H9 (cell line): ENCODE results near the gene TENM4. TPM values are rescaled to one million over a fixed set of nuclear protein-coding genes. Genes with fewer than 3 reads are reported as not detected.

ENCODE experiments used
- DNase-seq: peaks from one replicate; pipeline ENCODE4 v3.0.0-alpha.2; 2017
- H2AFZ ChIP-seq: one replicate; pipeline ENCODE4 v1.6.1; 2013; ENCODE audit warnings: mild to moderate bottlenecking, low read length, control low read depth, moderate library complexity
- H2AK5ac ChIP-seq: 2 replicates; pipeline ENCODE4 v1.6.1; 2013; ENCODE audit warnings: low read length, control low read depth, mixed read lengths; ENCODE audit not compliant: insufficient read length
- H2BK120ac ChIP-seq: one replicate; pipeline ENCODE4 v1.6.1; 2013; ENCODE audit warnings: low read depth, mild to moderate bottlenecking, low read length, control low read depth, inconsistent platforms; ENCODE audit not compliant: poor library complexity, severe bottlenecking
- H2BK12ac ChIP-seq: 2 replicates; pipeline ENCODE4 v1.6.1; 2013; ENCODE audit warnings: low read length, control low read depth, mixed read lengths, low read depth; ENCODE audit not compliant: insufficient read length
- H2BK15ac ChIP-seq: 2 replicates; pipeline ENCODE4 v1.6.1; 2013; ENCODE audit warnings: low read depth, low read length, control low read depth
- H2BK20ac ChIP-seq: one replicate; pipeline ENCODE4 v1.6.1; 2013; ENCODE audit warnings: low read depth, mild to moderate bottlenecking, low read length, control low read depth, inconsistent platforms; ENCODE audit not compliant: poor library complexity, severe bottlenecking
- H2BK5ac ChIP-seq: 2 replicates; pipeline ENCODE4 v1.6.1; 2013; ENCODE audit warnings: low read length, control low read depth, mixed read lengths; ENCODE audit not compliant: insufficient read length
- H3K14ac ChIP-seq: 2 replicates; pipeline ENCODE4 v1.6.1; 2013; ENCODE audit warnings: low read length, control low read depth; ENCODE audit not compliant: insufficient read depth
- H3K18ac ChIP-seq: 2 replicates; pipeline ENCODE4 v1.6.1; 2013; ENCODE audit warnings: low read depth, mild to moderate bottlenecking, mixed read lengths, low read length, control low read depth; ENCODE audit not compliant: insufficient read length
- H3K23ac ChIP-seq: 2 replicates; pipeline ENCODE4 v1.6.1; 2013; ENCODE audit warnings: low read length, control low read depth, mixed read lengths, low read depth; ENCODE audit not compliant: insufficient read length
- H3K23me2 ChIP-seq: 2 replicates; pipeline ENCODE4 v1.6.1; 2013; ENCODE audit warnings: low read depth, mild to moderate bottlenecking, mixed read lengths, low read length, control low read depth; ENCODE audit not compliant: insufficient read length, poor library complexity, severe bottlenecking
- H3K27ac ChIP-seq: 2 replicates; pipeline ENCODE4 v1.5.1; 2013; ENCODE audit warnings: low read length, control low read depth, mixed read lengths, low read depth; ENCODE audit not compliant: insufficient read length
- H3K27me3 ChIP-seq: 2 replicates; pipeline ENCODE4 v1.6.1; 2013; ENCODE audit warnings: low read length, control low read depth, inconsistent platforms; ENCODE audit not compliant: insufficient read depth
- H3K4ac ChIP-seq: 2 replicates; pipeline ENCODE4 v1.6.1; 2013; ENCODE audit warnings: low read depth, mild to moderate bottlenecking, control low read depth, inconsistent platforms, low read length, moderate library complexity
- H3K4me1 ChIP-seq: 2 replicates; pipeline ENCODE4 v1.6.1; 2013; ENCODE audit warnings: low read length, control low read depth, inconsistent platforms; ENCODE audit not compliant: insufficient read depth
- H3K4me2 ChIP-seq: 2 replicates; pipeline ENCODE4 v1.6.1; 2013; ENCODE audit warnings: low read length, control low read depth, mixed read lengths; ENCODE audit not compliant: insufficient read length, insufficient read depth
- H3K56ac ChIP-seq: 2 replicates; pipeline ENCODE4 v1.6.1; 2013; ENCODE audit warnings: low read depth, mild to moderate bottlenecking, mixed read lengths, low read length, control low read depth; ENCODE audit not compliant: insufficient read length
- H3K79me1 ChIP-seq: 2 replicates; pipeline ENCODE4 v1.6.1; 2013; ENCODE audit warnings: low read depth, mild to moderate bottlenecking, moderate library complexity, low read length, control low read depth, inconsistent platforms; ENCODE audit not compliant: insufficient read depth, poor library complexity, severe bottlenecking
- H3K79me2 ChIP-seq: 2 replicates; pipeline ENCODE4 v1.6.1; 2013; ENCODE audit warnings: low read length, control low read depth, inconsistent platforms; ENCODE audit not compliant: insufficient read depth
- H3K9ac ChIP-seq: 2 replicates; pipeline ENCODE4 v1.6.1; 2013; ENCODE audit warnings: low read length, control low read depth, mixed read lengths; ENCODE audit not compliant: insufficient read length; ENCODE audit errors: extremely low read depth
- H3K9me3 ChIP-seq: one replicate; pipeline ENCODE4 v1.6.1; 2013; ENCODE audit warnings: low read depth, low read length, inconsistent platforms; ENCODE audit not compliant: control insufficient read depth
- H3T11ph ChIP-seq: one replicate; pipeline ENCODE4 v1.6.1; 2013; ENCODE audit warnings: mild to moderate bottlenecking, low read length, control low read depth, inconsistent platforms
- H4K20me1 ChIP-seq: one replicate; pipeline ENCODE4 v1.6.1; 2013; ENCODE audit not compliant: control insufficient read depth, insufficient read length, insufficient read depth
- H4K5ac ChIP-seq: 2 replicates; pipeline ENCODE4 v1.6.1; 2013; ENCODE audit warnings: low read depth, mild to moderate bottlenecking, mixed read lengths, low read length, control low read depth; ENCODE audit not compliant: insufficient read length
- H4K8ac ChIP-seq: replicated peaks from 2 replicates; pipeline ENCODE4 v1.6.1; 2013; ENCODE audit warnings: low read length, control low read depth, mixed read lengths, low read depth; ENCODE audit not compliant: insufficient read length
- H4K91ac ChIP-seq: 2 replicates; pipeline ENCODE4 v1.6.1; 2013; ENCODE audit warnings: low read depth, mild to moderate bottlenecking, moderate library complexity, mixed read lengths, low read length, control low read depth; ENCODE audit not compliant: insufficient read length
- H3K27ac Mint-ChIP-seq, 3 experiments: 2 replicates in 2 of 3; 3 replicates in 1 of 3; pipeline ENCODE4 v1.8.0; 2020 to 2021; ENCODE audit warnings: mixed read lengths in 3 of 3, mild to moderate bottlenecking in 1 of 3, moderate library complexity in 1 of 3
- H3K27me3 Mint-ChIP-seq: 2 replicates; pipeline ENCODE4 v1.8.0; 2021; ENCODE audit warnings: low read depth, mild to moderate bottlenecking, moderate library complexity, mixed read lengths
- H3K36me3 Mint-ChIP-seq, 3 experiments: 2 replicates in 2 of 3; 3 replicates in 1 of 3; pipeline ENCODE4 v1.8.0; 2020 to 2021; ENCODE audit warnings: low read depth in 3 of 3, mixed read lengths in 3 of 3; ENCODE audit not compliant: insufficient read depth in 1 of 3
- H3K4me1 Mint-ChIP-seq, 2 experiments: 2 replicates each; pipeline ENCODE4 v1.8.0; 2020; ENCODE audit warnings: mixed read lengths in 2 of 2
- H3K4me3 Mint-ChIP-seq, 2 experiments: 2 replicates in 1 of 2; 3 replicates in 1 of 2; pipeline ENCODE4 v1.8.0; 2020 to 2021; ENCODE audit warnings: mild to moderate bottlenecking in 2 of 2, mixed read lengths in 2 of 2, moderate library complexity in 1 of 2
- H3K9me3 Mint-ChIP-seq, 2 experiments: 2 replicates in 1 of 2; 3 replicates in 1 of 2; pipeline ENCODE4 v1.8.0; 2020; ENCODE audit warnings: mild to moderate bottlenecking in 2 of 2, mixed read lengths in 2 of 2, moderate library complexity in 1 of 2
- WGBS: extraction: QIAGEN DNeasy Blood & Tissue Kit; methylation state at CpG from one replicate; pipeline ENCODE4 v1.1.7; 2013; ENCODE audit warnings: missing lambda C conversion rate, low lambda C conversion rate, mixed read lengths; ENCODE audit not compliant: insufficient read length; ENCODE audit errors: extremely low coverage; 5-methylcytosine and 5-hydroxymethylcytosine counted together
- total RNA-seq: library from RNA; stranded (reverse); gene quantifications from 2 replicates; pipeline ENCODE4 v1.2.1, GENCODE V29; 2021
- TF ChIP-seq, protein P1 (sequence below): fragments of 200-600 bp; sonication (generic); conservative IDR thresholded peaks from 3 replicates; pipeline ENCODE4 v1.8.0; 2021; ENCODE audit warnings: antibody characterized with exemption, mild to moderate bottlenecking

TENM4 gene
- total RNA-seq, 1 experiment from 2014 or later = 4.6 TPM

DNA sequence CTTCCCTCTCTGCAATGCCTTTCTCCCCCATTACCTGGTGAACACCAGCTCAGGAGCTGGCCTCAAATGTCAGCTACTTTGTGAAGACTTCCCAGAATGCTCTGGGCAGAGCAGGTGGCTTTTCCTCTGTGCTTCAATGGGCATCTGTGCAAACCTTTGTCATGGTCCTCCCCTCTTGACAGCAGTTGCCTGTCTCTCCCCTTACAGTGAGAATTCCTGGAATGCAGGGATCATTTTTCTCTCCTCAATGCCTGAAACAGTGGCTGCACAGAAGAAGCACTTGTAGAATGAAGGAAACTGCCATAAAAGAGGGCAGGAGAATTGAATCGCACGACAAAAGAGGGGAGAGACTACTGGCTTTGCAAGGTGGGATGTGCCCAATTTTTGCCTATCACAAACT, 773.4 kb downstream of the TENM4 start:
- no peaks in the 10 kb centered on the region for H4K20me1 ChIP-seq
- no peak overlapping the region for H3K23ac ChIP-seq
- no peak overlapping the region for H3K14ac ChIP-seq
- 0 out of 2 replicates have a peak, but pooled peaks cover 2% of the 10 kb centered on the region for H3K4me1 ChIP-seq
- no peak overlapping the region for H2BK15ac ChIP-seq
- no peak overlapping the region for H2AFZ ChIP-seq
- Mint-ChIP-seq H3K36me3 (peaks cover 0 to 11% (median 3%) of the 10 kb centered on the region in 3 experiments; a peak in 3 of 7 replicates), H3K27me3 (no peaks in the 10 kb centered on the region; the same call in 1 of the 2 replicates), H3K27ac (no peak overlapping the region), H3K4me3 (no peak overlapping the region), H3K9me3 (no peaks in the 10 kb centered on the region; a peak in 1 of 5 replicates), H3K4me1 (peaks cover 6 to 7% of the 10 kb centered on the region in 2 experiments; a peak in 3 of 4 replicates)
- H3K4ac ChIP-seq = no peak overlapping the region
- H2BK5ac ChIP-seq = no peak overlapping the region
- no peak overlapping the region for H2BK20ac ChIP-seq
- H3K18ac ChIP-seq = no peak overlapping the region
- H3K79me2 ChIP-seq = no peaks in the 10 kb centered on the region
- no peak overlapping the region for H3K56ac ChIP-seq
- WGBS = no CpG with 5 or more reads among the region's 2 CpGs
- no peak overlapping the region for H2AK5ac ChIP-seq
- H3K27ac ChIP-seq = no peak overlapping the region
- no peak overlapping the region for H3K4me2 ChIP-seq
- H4K91ac ChIP-seq = no peak overlapping the region
- H3T11ph ChIP-seq = no peak overlapping the region
- H3K9me3 ChIP-seq = no peaks in the 10 kb centered on the region
- no peak overlapping the region for H4K5ac ChIP-seq
- no peak overlapping the region for H2BK12ac ChIP-seq
- no peaks in the 10 kb centered on the region for H3K27me3 ChIP-seq
- no peak overlapping the region for H2BK120ac ChIP-seq
- no peak for DNase-seq
- H4K8ac ChIP-seq = no peak overlapping the region
- no peak overlapping the region for H3K9ac ChIP-seq
- TF ChIP-seq, protein P1, sequence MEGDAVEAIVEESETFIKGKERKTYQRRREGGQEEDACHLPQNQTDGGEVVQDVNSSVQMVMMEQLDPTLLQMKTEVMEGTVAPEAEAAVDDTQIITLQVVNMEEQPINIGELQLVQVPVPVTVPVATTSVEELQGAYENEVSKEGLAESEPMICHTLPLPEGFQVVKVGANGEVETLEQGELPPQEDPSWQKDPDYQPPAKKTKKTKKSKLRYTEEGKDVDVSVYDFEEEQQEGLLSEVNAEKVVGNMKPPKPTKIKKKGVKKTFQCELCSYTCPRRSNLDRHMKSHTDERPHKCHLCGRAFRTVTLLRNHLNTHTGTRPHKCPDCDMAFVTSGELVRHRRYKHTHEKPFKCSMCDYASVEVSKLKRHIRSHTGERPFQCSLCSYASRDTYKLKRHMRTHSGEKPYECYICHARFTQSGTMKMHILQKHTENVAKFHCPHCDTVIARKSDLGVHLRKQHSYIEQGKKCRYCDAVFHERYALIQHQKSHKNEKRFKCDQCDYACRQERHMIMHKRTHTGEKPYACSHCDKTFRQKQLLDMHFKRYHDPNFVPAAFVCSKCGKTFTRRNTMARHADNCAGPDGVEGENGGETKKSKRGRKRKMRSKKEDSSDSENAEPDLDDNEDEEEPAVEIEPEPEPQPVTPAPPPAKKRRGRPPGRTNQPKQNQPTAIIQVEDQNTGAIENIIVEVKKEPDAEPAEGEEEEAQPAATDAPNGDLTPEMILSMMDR = no peak
- no peaks in the 10 kb centered on the region for H3K23me2 ChIP-seq
- H3K79me1 ChIP-seq = no peaks in the 10 kb centered on the region
